Transverse colon (tissue), 3 donors: Measurements from ENCODE around the gene ATR.

Experiments used
- POLR2A ChIP-seq: fragments of 450-650 bp; IDR thresholded peaks from one replicate; pipeline ENCODE4 v1.6.1; 2016; ENCODE audit warnings: antibody characterized with exemption, mild to moderate bottlenecking, moderate library complexity
- TF ChIP-seq, protein P1 (sequence below), 5 experiments: fragments of 200-600 bp in 3 of 5; fragments of 450-650 bp in 2 of 5; sonication (generic) in 3 of 5; IDR thresholded peaks; 1 replicate in 2 of 5; 2 replicates in 3 of 5; pipeline ENCODE4 v1.5.1; 2016 to 2017; ENCODE audit warnings: antibody characterized with exemption in 5 of 5, inconsistent platforms in 3 of 5, mild to moderate bottlenecking in 2 of 5, moderate library complexity in 1 of 5

GRCh38 chr3:142489572-142490323, 88.8 kb downstream of the ATR start:
- no peak for TF ChIP-seq POLR2A
- TF ChIP-seq, protein P1, sequence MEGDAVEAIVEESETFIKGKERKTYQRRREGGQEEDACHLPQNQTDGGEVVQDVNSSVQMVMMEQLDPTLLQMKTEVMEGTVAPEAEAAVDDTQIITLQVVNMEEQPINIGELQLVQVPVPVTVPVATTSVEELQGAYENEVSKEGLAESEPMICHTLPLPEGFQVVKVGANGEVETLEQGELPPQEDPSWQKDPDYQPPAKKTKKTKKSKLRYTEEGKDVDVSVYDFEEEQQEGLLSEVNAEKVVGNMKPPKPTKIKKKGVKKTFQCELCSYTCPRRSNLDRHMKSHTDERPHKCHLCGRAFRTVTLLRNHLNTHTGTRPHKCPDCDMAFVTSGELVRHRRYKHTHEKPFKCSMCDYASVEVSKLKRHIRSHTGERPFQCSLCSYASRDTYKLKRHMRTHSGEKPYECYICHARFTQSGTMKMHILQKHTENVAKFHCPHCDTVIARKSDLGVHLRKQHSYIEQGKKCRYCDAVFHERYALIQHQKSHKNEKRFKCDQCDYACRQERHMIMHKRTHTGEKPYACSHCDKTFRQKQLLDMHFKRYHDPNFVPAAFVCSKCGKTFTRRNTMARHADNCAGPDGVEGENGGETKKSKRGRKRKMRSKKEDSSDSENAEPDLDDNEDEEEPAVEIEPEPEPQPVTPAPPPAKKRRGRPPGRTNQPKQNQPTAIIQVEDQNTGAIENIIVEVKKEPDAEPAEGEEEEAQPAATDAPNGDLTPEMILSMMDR (IDR thresholded peaks at IDR 0.05) = no peak
